PC-3 (cell line): ENCODE measurements around the gene ARHGDIB. TPM values are rescaled to one million over a fixed set of nuclear protein-coding genes. Genes with fewer than 3 reads are reported as not detected.

Experiments
- ATAC-seq: fragments of 200-7000 bp; cut with Tn5 transposase; 2 replicates; pipeline ENCODE4 v1.9.1; 2020; ENCODE audit warnings: mild to moderate bottlenecking, moderate library complexity
- BruUV-seq: library from RNA; stranded (reverse); fragments of 400-500 nt; replicated peaks from 2 replicates; lab custom pipeline; 2021; lab: Mats Ljungman, UMichigan
- CTCF ChIA-PET: fragments of 300-600 bp; sonication (Branson Sonifier 250); formaldehyde crosslinking; loops from one replicate; lab custom pipeline; 2022; ENCODE audit warnings: antibody characterized with exemption; lab: Charles Lee
- POLR2A ChIA-PET: fragments of 300-600 bp; sonication (Branson Sonifier 250); formaldehyde crosslinking; loops from one replicate; lab custom pipeline; 2022; ENCODE audit warnings: antibody characterized with exemption; ENCODE audit not compliant: unreplicated experiment; lab: Charles Lee
- DNase-seq: peaks from one replicate; pipeline ENCODE4 v3.0.0-alpha.2; 2015
- H2AFZ ChIP-seq: fragments of 300-600 bp; sonication (generic); 2 replicates; pipeline ENCODE4 v1.6.0; 2016; ENCODE audit warnings: antibody characterized with exemption, low read length
- H3F3A ChIP-seq: fragments of 300-600 bp; sonication (generic); one replicate; pipeline ENCODE4 v1.6.0; 2017; ENCODE audit warnings: antibody characterized with exemption, low read length, control low read depth, mild to moderate bottlenecking; ENCODE audit not compliant: unreplicated experiment
- H3K27ac ChIP-seq: fragments of 300-600 bp; sonication (generic); 2 replicates; pipeline ENCODE4 v1.5.1; 2016; ENCODE audit warnings: mild to moderate bottlenecking, low read length
- H3K27me3 ChIP-seq: fragments of 300-600 bp; sonication (generic); 2 replicates; pipeline ENCODE4 v1.6.1; 2016; ENCODE audit warnings: low read length, mixed read lengths
- H3K36me3 ChIP-seq: fragments of 300-600 bp; sonication (generic); 2 replicates; pipeline ENCODE4 v1.6.1; 2016; ENCODE audit warnings: low read depth, mixed run types, low read length, mixed read lengths
- H3K4me1 ChIP-seq: fragments of 300-600 bp; sonication (generic); 2 replicates; pipeline ENCODE4 v1.5.1; 2016; ENCODE audit warnings: low read length; ENCODE audit not compliant: insufficient read depth
- H3K4me2 ChIP-seq: fragments of 300-600 bp; sonication (generic); 2 replicates; pipeline ENCODE4 v1.6.0; 2016; ENCODE audit warnings: low read length
- H3K4me3 ChIP-seq: fragments of 300-600 bp; sonication (generic); 2 replicates; pipeline ENCODE4 v1.5.1; 2016; ENCODE audit warnings: mild to moderate bottlenecking, low read length, mixed read lengths
- H3K79me2 ChIP-seq: fragments of 300-600 bp; sonication (generic); 2 replicates; pipeline ENCODE4 v1.6.1; 2017; ENCODE audit warnings: low read length, mixed read lengths
- H3K9ac ChIP-seq: fragments of 300-600 bp; sonication (generic); 2 replicates; pipeline ENCODE4 v1.6.0; 2016; ENCODE audit warnings: mild to moderate bottlenecking, low read length
- H3K9me2 ChIP-seq: fragments of 300-600 bp; sonication (generic); replicated peaks from 2 replicates; pipeline ENCODE4 v1.6.1; 2016; ENCODE audit warnings: mixed run types, low read length, mixed read lengths
- H3K9me3 ChIP-seq: fragments of 300-600 bp; sonication (generic); 2 replicates; pipeline ENCODE4 v1.6.1; 2016; ENCODE audit warnings: low read length, mixed read lengths
- H4K20me1 ChIP-seq: fragments of 300-600 bp; sonication (generic); 2 replicates; pipeline ENCODE4 v1.6.1; 2016; ENCODE audit warnings: low read length, mixed read lengths
- CTCF ChIP-seq: fragments of 300-600 bp; sonication (generic); conservative IDR thresholded peaks from 2 replicates; pipeline ENCODE4 v1.5.1; 2017; ENCODE audit warnings: antibody characterized with exemption, low read depth, mild to moderate bottlenecking, low read length
- EZH2 ChIP-seq: fragments of 300-600 bp; sonication (generic); IDR thresholded peaks from one replicate; pipeline ENCODE4 v1.6.1; 2017; ENCODE audit warnings: antibody characterized with exemption, mild to moderate bottlenecking, low read length; ENCODE audit not compliant: unreplicated experiment
- EZH2phosphoT487 ChIP-seq: fragments of 300-600 bp; sonication (generic); IDR thresholded peaks from 2 replicates; pipeline ENCODE4 v1.6.1; 2018; ENCODE audit warnings: mild to moderate bottlenecking, antibody characterized with exemption, low read length, borderline replicate concordance
- intact Hi-C: fragments of 100-400 bp; cut with micrococcal nuclease; formaldehyde crosslinking; loops from 2 replicates; pipeline ENCODE4 v1.9.0; 2023
- total RNA-seq: library from RNA; depleted of rRNA; stranded (reverse); fragments of >200 nt; gene quantifications from 2 replicates; pipeline ENCODE4 v1.2.3, GENCODE V29; 2014

The ARHGDIB gene
- total RNA-seq, 1 experiment from 2014 or later = 10.4 TPM

- Histone ChIP-seq H2AFZ (no peak overlapping the region), H3K9me3 (no peaks in the 10 kb centered on the region), H4K20me1 (no peaks in the 10 kb centered on the region), H3K9ac (no peak overlapping the region), H3K4me3 (no peak overlapping the region), H3K27me3 (no peaks in the 10 kb centered on the region), H3K4me2 (no peak overlapping the region), H3K9me2 (no peaks in the 10 kb centered on the region), H3K36me3 (no peaks in the 10 kb centered on the region), H3K27ac (no peak overlapping the region), H3F3A (no peaks in the 10 kb centered on the region), H3K79me2 (no peaks in the 10 kb centered on the region), H3K4me1 (no peaks in the 10 kb centered on the region)
- intact Hi-C loops = no loop called here
- no TSS peak for BruUV-seq
- CTCF ChIA-PET = no interaction called here
- no peak for DNase-seq
- TF ChIP-seq EZH2phosphoT487 (no peak), CTCF (no peak), EZH2 (no peak)
- no peak for ATAC-seq
- POLR2A ChIA-PET = no interaction called here
Measured at GRCh38 chr12:14974633-14975032, 13.2 kb upstream of the ARHGDIB start.

- Histone ChIP-seq H3K4me3 (no peak within 1 kb of the TSS), H3K9me2 (no peaks in the 10 kb centered on the region), H3K9ac (no peak within 1 kb of the TSS), H3K4me1 (no peaks in the 10 kb centered on the region), H3K79me2 (no peaks in the 10 kb centered on the region), H3K36me3 (no peaks in the 10 kb centered on the region), H2AFZ (no peak within 1 kb of the TSS), H3K27ac (no peak within 1 kb of the TSS), H3K9me3 (no peaks in the 10 kb centered on the region), H3K27me3 (no peaks in the 10 kb centered on the region), H3K4me2 (no peak within 1 kb of the TSS), H3F3A (no peaks in the 10 kb centered on the region), H4K20me1 (no peaks in the 10 kb centered on the region)
- CTCF ChIA-PET = no interaction called here
- no TSS peak for BruUV-seq
- no peak for TF ChIP-seq EZH2
- no peak for TF ChIP-seq EZH2phosphoT487
- TF ChIP-seq CTCF = no peak
- ATAC-seq = no peak
- intact Hi-C loops = no loop called here
- DNase-seq = no peak
- POLR2A ChIA-PET = no interaction called here
Measured at GRCh38 chr12:14972816-14973215, 11.4 kb upstream of the ARHGDIB start, which contains the start of gene PDE6H. Gene PDE6H (plus strand): TSS chr12:14973042. CDS start chr12:14978013, 4,971 bp downstream.

GRCh38 chr12:14970473-14970872 is 9.1 kb upstream of the ARHGDIB start:
- H3F3A ChIP-seq = no peaks in the 10 kb centered on the region
- DNase-seq (no peak), ATAC-seq (no peak)
- H3K4me1 ChIP-seq = no peaks in the 10 kb centered on the region
- no peak overlapping the region for H2AFZ ChIP-seq
- H3K36me3 ChIP-seq = no peaks in the 10 kb centered on the region
- intact Hi-C loops = no loop called here
- no peak overlapping the region for H3K4me3 ChIP-seq
- H3K4me2 ChIP-seq = no peak overlapping the region
- H3K27ac ChIP-seq = no peak overlapping the region
- H3K9ac ChIP-seq = no peak overlapping the region
- ChIA-PET POLR2A (no interaction called here), CTCF (no interaction called here)
- H3K79me2 ChIP-seq = no peaks in the 10 kb centered on the region
- no peaks in the 10 kb centered on the region for H3K9me2 ChIP-seq
- no peaks in the 10 kb centered on the region for H3K27me3 ChIP-seq
- H3K9me3 ChIP-seq = no peaks in the 10 kb centered on the region
- no TSS peak for BruUV-seq
- no peak for TF ChIP-seq EZH2phosphoT487
- no peak for TF ChIP-seq CTCF
- no peak for TF ChIP-seq EZH2
- H4K20me1 ChIP-seq = no peaks in the 10 kb centered on the region
